ENCODE results near the gene PDHX.
"Not testable (repeated sequence)": the region's sequence is repeated elsewhere in the genome, so short reads cannot be mapped to it uniquely, and the experiment has no call there.

PDHX gene

GRCh38 chr11:34899633-34900016, 16.8 kb upstream of the PDHX start:
- H3K9me3 Mint-ChIP-seq: peaks cover 16% of the 10 kb centered on the region
- no peaks in the 10 kb centered on the region for H3K36me3 Mint-ChIP-seq
- ATAC-seq (no peak), DNase-seq (ENCODE audit: low spot score in 2 of 2) (no peak)
- H3K4me3 Mint-ChIP-seq: no peak overlapping the region
- H3K4me1 Mint-ChIP-seq: peaks cover 4% of the 10 kb centered on the region
- no peak overlapping the region for H3K27ac Mint-ChIP-seq

GRCh38 chr11:34904421-34904955, 11.9 kb upstream of the PDHX start:
- ATAC-seq (no peak), DNase-seq (ENCODE audit: low spot score in 2 of 2) (no peak)
- H3K4me3 Mint-ChIP-seq: no peak overlapping the region
- H3K4me1 Mint-ChIP-seq: peaks cover 11% of the 10 kb centered on the region
- no peak overlapping the region for H3K27ac Mint-ChIP-seq
- no peaks in the 10 kb centered on the region for H3K36me3 Mint-ChIP-seq
- peaks cover 6% of the 10 kb centered on the region for H3K9me3 Mint-ChIP-seq

- Mint-ChIP-seq H3K4me1 (peaks cover 11% of the 10 kb centered on the region), H3K9me3 (no peaks in the 10 kb centered on the region), H3K4me3 (no peak overlapping the region), H3K36me3 (no peaks in the 10 kb centered on the region), H3K27ac (no peak overlapping the region)
- ATAC-seq (no peak), DNase-seq (ENCODE audit: low spot score in 2 of 2) (no peak)
Observed at GRCh38 chr11:34905666-34906065, 10.8 kb upstream of the PDHX start.

- no peak for ATAC-seq
- H3K36me3 Mint-ChIP-seq: no peaks in the 10 kb centered on the region
- no peak overlapping the region for H3K27ac Mint-ChIP-seq
Observed at GRCh38 chr11:34907934-34908593, 8.4 kb upstream of the PDHX start.

DNA sequence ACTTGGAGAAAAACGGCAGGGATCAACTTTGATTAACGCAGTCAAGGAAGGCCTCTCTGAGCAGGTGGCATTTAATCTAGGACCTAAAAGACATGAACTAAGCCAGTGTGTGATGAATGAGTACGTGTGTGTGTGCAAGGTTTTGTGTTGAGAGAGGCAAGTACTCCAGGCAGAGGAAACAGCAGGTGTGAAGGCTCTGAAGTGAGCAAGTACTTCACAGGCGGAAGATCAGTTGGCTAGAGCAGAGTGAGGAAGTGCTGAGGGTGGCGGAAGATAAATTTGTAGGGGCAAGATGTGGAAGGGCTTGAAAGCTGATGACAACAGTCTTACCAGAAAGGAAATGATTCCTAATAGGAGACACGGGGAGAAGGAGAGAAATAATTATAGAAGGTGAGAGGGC, 7.0 kb upstream of the PDHX start:
- H3K4me1 Mint-ChIP-seq: peaks cover 15% of the 10 kb centered on the region
- H3K36me3 Mint-ChIP-seq: no peaks in the 10 kb centered on the region
- no peak for DNase-seq (ENCODE audit: low spot score in 2 of 2)
- H3K27ac Mint-ChIP-seq: no peak overlapping the region
- H3K9me3 Mint-ChIP-seq: no peaks in the 10 kb centered on the region
- H3K4me3 Mint-ChIP-seq: no peak overlapping the region
- ATAC-seq: no peak

More at GRCh38 chr11:34907934-34908593, 8.4 kb upstream of the PDHX start:
- H3K4me3 Mint-ChIP-seq: no peak overlapping the region
- no peaks in the 10 kb centered on the region for H3K9me3 Mint-ChIP-seq
- DNase-seq (ENCODE audit: low spot score in 2 of 2): no peak
- H3K4me1 Mint-ChIP-seq: peaks cover 16% of the 10 kb centered on the region

DNA sequence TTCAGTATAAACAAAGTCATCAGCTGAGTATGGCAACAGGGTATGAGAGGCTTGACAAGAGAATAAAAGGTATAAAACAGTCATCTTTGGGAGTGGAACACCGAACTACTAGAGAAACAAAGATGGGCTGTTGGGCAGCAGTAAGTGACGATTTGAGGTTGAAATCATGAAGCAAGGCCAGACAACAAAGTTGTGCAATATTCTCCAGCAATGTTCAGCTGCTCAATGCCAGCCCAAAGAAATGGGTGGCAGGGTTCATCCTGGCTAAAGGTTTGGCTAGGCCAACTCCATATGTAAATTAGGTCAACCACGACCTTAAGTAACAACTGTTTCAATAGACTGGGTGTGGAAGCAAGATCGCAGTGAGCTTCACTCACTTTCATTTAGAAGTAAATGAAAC, 6.5 kb upstream of the PDHX start:
- ATAC-seq (no peak), DNase-seq (ENCODE audit: low spot score in 2 of 2) (no peak)
- Mint-ChIP-seq H3K36me3 (no peaks in the 10 kb centered on the region), H3K4me1 (peaks cover 11% of the 10 kb centered on the region), H3K27ac (no peak overlapping the region), H3K4me3 (no peak overlapping the region), H3K9me3 (no peaks in the 10 kb centered on the region)

DNA sequence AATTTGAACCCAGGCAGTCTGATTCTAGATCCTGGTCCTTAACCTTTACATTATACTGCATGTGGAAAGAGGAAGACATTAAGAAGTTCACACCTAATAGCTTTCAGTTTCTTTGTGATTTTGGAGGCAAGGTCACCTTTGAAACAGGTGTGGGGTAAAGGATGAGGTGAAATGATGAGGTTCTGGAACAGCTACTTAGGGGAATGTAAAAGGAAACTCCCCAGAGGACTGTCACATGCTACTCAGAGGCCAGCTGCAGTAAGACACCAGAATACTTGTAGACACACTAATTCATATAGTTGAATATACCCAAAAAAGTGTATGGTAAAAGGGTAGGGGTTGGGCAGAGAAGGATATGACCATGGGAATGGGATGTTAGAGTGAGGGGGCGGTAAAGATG, 5.6 kb upstream of the PDHX start:
- H3K27ac Mint-ChIP-seq: no peak overlapping the region
- H3K4me3 Mint-ChIP-seq: no peak overlapping the region
- H3K36me3 Mint-ChIP-seq: no peaks in the 10 kb centered on the region
- no peak for ATAC-seq
- no peaks in the 10 kb centered on the region for H3K9me3 Mint-ChIP-seq
- no peak for DNase-seq (ENCODE audit: low spot score in 2 of 2)
- H3K4me1 Mint-ChIP-seq: peaks cover 16% of the 10 kb centered on the region

GRCh38 chr11:34911676-34912075, 4.7 kb upstream of the PDHX start:
- H3K36me3 Mint-ChIP-seq: no peaks in the 10 kb centered on the region
- H3K4me3 Mint-ChIP-seq: no peak overlapping the region
- no peaks in the 10 kb centered on the region for H3K9me3 Mint-ChIP-seq
- ATAC-seq: no peak
- DNase-seq (ENCODE audit: low spot score in 2 of 2): no peak
- no peak overlapping the region for H3K27ac Mint-ChIP-seq
- peaks cover 22% of the 10 kb centered on the region for H3K4me1 Mint-ChIP-seq

DNA sequence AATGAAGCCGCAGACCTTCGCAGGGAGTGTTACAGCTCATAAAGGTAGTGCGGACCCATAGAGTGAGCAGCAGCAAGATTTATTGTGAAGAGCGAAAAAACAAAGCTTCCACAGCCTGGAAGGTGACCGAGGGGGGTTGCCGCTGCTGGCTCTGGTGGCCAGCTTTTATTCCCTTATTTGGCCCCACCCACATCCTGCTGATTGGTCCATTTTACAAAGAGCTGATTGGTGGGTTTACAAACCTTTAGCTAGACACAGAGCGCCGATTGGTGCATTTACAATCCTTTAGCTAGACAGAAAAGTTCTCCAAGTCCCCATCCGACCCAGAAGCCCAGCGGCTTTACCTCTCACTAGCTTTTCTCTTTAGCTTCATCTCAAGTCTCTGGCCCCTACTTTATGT, 2.9 kb upstream of the PDHX start:
- DNase-seq (ENCODE audit: low spot score in 2 of 2); H3K27ac Mint-ChIP-seq; H3K4me3 Mint-ChIP-seq; H3K9me3 Mint-ChIP-seq; ATAC-seq; H3K36me3 Mint-ChIP-seq: not testable (repeated sequence)
- H3K4me1 Mint-ChIP-seq: peaks cover 41% of the 10 kb centered on the region

GRCh38 chr11:34915136-34916014, 1.0 kb upstream of the PDHX start:
- DNase-seq (ENCODE audit: low spot score in 2 of 2) (no peak), ATAC-seq (peak; percentile 1)
- peak overlapping the region; percentile 99 for H3K27ac Mint-ChIP-seq
- H3K4me3 Mint-ChIP-seq: peak overlapping the region; percentile 99
- H3K4me1 Mint-ChIP-seq: peaks cover 44% of the 10 kb centered on the region
- no peaks in the 10 kb centered on the region for H3K36me3 Mint-ChIP-seq
- H3K9me3 Mint-ChIP-seq: no peaks in the 10 kb centered on the region

GRCh38 chr11:34916843-34917770, 689 bp downstream of the PDHX start:
- DNase-seq (ENCODE audit: low spot score in 2 of 2): no peak
- ATAC-seq: no peak
- Mint-ChIP-seq H3K4me1 (peaks cover 44% of the 10 kb centered on the region), H3K4me3 (peak overlapping the region; percentile 99), H3K9me3 (no peaks in the 10 kb centered on the region), H3K27ac (peak overlapping the region; percentile 99), H3K36me3 (no peaks in the 10 kb centered on the region)

DNA sequence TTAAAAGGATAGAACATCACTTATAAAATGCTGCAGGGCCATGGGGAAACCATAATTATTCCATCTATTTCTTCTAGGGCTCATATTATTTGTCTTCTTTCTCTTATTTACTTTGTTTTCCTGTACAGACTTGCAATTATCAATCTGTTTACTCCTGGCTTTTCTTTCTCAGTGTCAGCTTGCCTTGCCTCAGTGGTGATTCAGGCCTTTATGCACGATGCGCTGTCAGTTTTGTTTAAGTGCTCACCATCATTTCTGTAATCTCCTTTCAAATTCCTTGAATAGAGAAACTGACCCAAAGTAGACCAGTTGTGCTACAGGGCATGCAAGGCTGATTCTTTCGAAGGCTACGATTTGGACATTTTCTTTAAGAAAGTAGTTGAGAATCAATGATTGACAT, 4.7 kb downstream of the PDHX start:
- no peak overlapping the region for H3K27ac Mint-ChIP-seq
- H3K4me1 Mint-ChIP-seq: peaks cover 27% of the 10 kb centered on the region
- no peak for ATAC-seq
- no peaks in the 10 kb centered on the region for H3K9me3 Mint-ChIP-seq
- H3K36me3 Mint-ChIP-seq: no peaks in the 10 kb centered on the region
- no peak for DNase-seq (ENCODE audit: low spot score in 2 of 2)
- H3K4me3 Mint-ChIP-seq: no peak overlapping the region

DNA sequence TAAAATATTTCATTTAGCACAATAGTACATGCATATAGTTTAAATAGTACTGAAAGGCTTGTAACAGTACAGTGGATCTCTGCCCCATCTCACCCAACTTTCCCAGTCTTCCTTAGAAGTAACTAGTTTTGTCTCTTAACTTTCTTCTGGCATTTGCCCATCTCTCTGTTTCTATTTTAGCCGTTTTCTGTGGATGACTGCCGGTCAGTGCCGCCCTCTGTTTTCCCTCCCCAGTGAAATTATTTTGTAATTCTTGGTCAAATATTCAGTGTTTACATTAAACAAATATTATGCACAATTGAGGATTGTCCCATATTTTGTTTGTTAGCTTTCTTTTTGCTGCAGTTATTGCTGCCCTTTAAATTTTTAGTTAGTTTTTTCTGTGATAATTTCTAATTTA, 8.3 kb downstream of the PDHX start:
- peaks cover 12% of the 10 kb centered on the region for H3K4me1 Mint-ChIP-seq
- DNase-seq (ENCODE audit: low spot score in 2 of 2): no peak
- no peak overlapping the region for H3K27ac Mint-ChIP-seq
- no peaks in the 10 kb centered on the region for H3K36me3 Mint-ChIP-seq
- no peak overlapping the region for H3K4me3 Mint-ChIP-seq
- H3K9me3 Mint-ChIP-seq: no peaks in the 10 kb centered on the region
- no peak for ATAC-seq

GRCh38 chr11:34926101-34926830, 9.8 kb downstream of the PDHX start:
- no peak overlapping the region for H3K27ac Mint-ChIP-seq

DNA sequence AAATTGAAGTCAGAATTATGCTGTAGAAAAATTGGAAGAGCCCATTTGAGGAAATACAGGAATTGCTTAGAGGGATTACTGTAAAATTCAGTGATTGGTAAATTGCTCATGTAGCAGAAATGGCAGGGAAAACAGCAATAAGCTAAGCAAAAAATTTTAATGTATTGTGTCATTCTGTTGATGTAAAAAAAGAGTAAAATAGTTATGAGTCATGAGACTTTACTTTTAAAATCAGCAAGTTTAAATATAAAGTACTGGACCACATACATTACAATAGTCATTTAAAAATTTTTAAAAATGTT, 10.4 kb downstream of the PDHX start:
- peaks cover 15% of the 10 kb centered on the region for H3K4me1 Mint-ChIP-seq
- H3K4me3 Mint-ChIP-seq: no peak overlapping the region
- no peak overlapping the region for H3K27ac Mint-ChIP-seq
- H3K36me3 Mint-ChIP-seq: peaks cover 4% of the 10 kb centered on the region
- ATAC-seq (no peak), DNase-seq (ENCODE audit: low spot score in 2 of 2) (no peak)
- no peaks in the 10 kb centered on the region for H3K9me3 Mint-ChIP-seq

More at GRCh38 chr11:34926101-34926830, 9.8 kb downstream of the PDHX start:
- Mint-ChIP-seq H3K9me3 (no peaks in the 10 kb centered on the region), H3K4me3 (no peak overlapping the region), H3K36me3 (no peaks in the 10 kb centered on the region), H3K4me1 (peaks cover 15% of the 10 kb centered on the region)
- no peak for DNase-seq (ENCODE audit: low spot score in 2 of 2)
- ATAC-seq: peak; percentile 42

All from stimulated activated effector memory CD8-positive, alpha-beta T cell treated with anti-CD3 and anti-CD28 coated beads, Interleukin-12 subunit alpha, Interleukin-12 subunit beta, amount 100 ng/mL, for 72 hours (primary cell).